Measurements from ENCODE around the gene PCDHGA10.
A peak's percentile ranks its signal among the peaks of the same experiment; 100 is the strongest.

- TF ChIP-seq CTCF (conservative IDR thresholded peaks at IDR 0.05) (peak; percentile 80), ZFX (IDR thresholded peaks at IDR 0.05) (no peak)
These were observed 10.1 kb upstream of the PCDHGA10 start, which contains the start of gene PCDHGA9 for GRCh38 chr5:141402553-141403243.
